Retinal pigment epithelial cell (primary cell): Measurements from ENCODE around the gene DUSP18.
"Not testable (repeated sequence)": the region's sequence is repeated elsewhere in the genome, so short reads cannot be mapped to it uniquely, and the experiment has no call there.

ENCODE experiments used
- DNase-seq: peaks from one replicate; pipeline ENCODE4 v3.0.0-alpha.2; 2010; ENCODE audit warnings: low read depth
- H3K4me3 ChIP-seq: 2 replicates; pipeline ENCODE4 v1.5.1; 2011; ENCODE audit warnings: mild to moderate bottlenecking, low read length, control low read depth, moderate library complexity
- CTCF ChIP-seq: conservative IDR thresholded peaks from 2 replicates; pipeline ENCODE4 v1.5.1; 2011; ENCODE audit warnings: low read depth, low read length, control low read depth, inconsistent platforms

DUSP18 gene

GRCh38 chr22:30691204-30691603, 23.5 kb upstream of the DUSP18 start:
- no peak for DNase-seq
- no peak for TF ChIP-seq CTCF
- no peak overlapping the region for H3K4me3 ChIP-seq

- no peak overlapping the region for H3K4me3 ChIP-seq
- TF ChIP-seq CTCF: no peak
- no peak for DNase-seq
Measured at GRCh38 chr22:30689622-30690021, 21.9 kb upstream of the DUSP18 start.

GRCh38 chr22:30687358-30687757, 19.7 kb upstream of the DUSP18 start:
- H3K4me3 ChIP-seq: no peak overlapping the region
- no peak for DNase-seq
- TF ChIP-seq CTCF: no peak

GRCh38 chr22:30685178-30685577, 17.5 kb upstream of the DUSP18 start:
- no peak for DNase-seq
- H3K4me3 ChIP-seq: no peak overlapping the region
- TF ChIP-seq CTCF: no peak

- no peak for DNase-seq
- TF ChIP-seq CTCF: no peak
- no peak overlapping the region for H3K4me3 ChIP-seq
Measured at GRCh38 chr22:30681831-30682230, 14.2 kb upstream of the DUSP18 start.

GRCh38 chr22:30680991-30681770, 13.5 kb upstream of the DUSP18 start:
- no peak for DNase-seq
- no peak overlapping the region for H3K4me3 ChIP-seq
- no peak for TF ChIP-seq CTCF

GRCh38 chr22:30679895-30680690, 12.4 kb upstream of the DUSP18 start:
- not testable (repeated sequence) for H3K4me3 ChIP-seq, DNase-seq

GRCh38 chr22:30676565-30676964, 8.9 kb upstream of the DUSP18 start:
- DNase-seq, H3K4me3 ChIP-seq: not testable (repeated sequence)
